KOPT-K1 (cell line): ENCODE measurements around the gene WDCP.
A peak's percentile ranks its signal among the peaks of the same experiment; 100 is the strongest.
"Not testable (repeated sequence)": the region's sequence is repeated elsewhere in the genome, so short reads cannot be mapped to it uniquely, and the experiment has no call there.

ENCODE experiments used
- H3K27ac ChIP-seq: fragments of 200-600 bp; sonication (generic); 2 replicates; pipeline ENCODE4 v1.5.1; 2016; ENCODE audit warnings: antibody characterized with exemption, mild to moderate bottlenecking, low read depth, low read length; ENCODE audit not compliant: poor library complexity, severe bottlenecking
- H3K36me3 ChIP-seq: fragments of 200-600 bp; sonication (generic); 2 replicates; pipeline ENCODE4 v1.5.1; 2017; ENCODE audit warnings: antibody characterized with exemption, mild to moderate bottlenecking, low read length, moderate library complexity; ENCODE audit not compliant: insufficient read depth
- H3K9me3 ChIP-seq: fragments of 200-600 bp; sonication (generic); 2 replicates; pipeline ENCODE4 v1.5.1; 2017; ENCODE audit warnings: antibody characterized with exemption, low read length, mild to moderate bottlenecking; ENCODE audit not compliant: insufficient read depth, poor library complexity, severe bottlenecking

Gene WDCP

GRCh38 chr2:24048769-24049484, 1.7 kb upstream of the WDCP start:
- Histone ChIP-seq H3K36me3 (no peaks in the 10 kb centered on the region), H3K9me3 (no peaks in the 10 kb centered on the region), H3K27ac (no peak overlapping the region)

DNA sequence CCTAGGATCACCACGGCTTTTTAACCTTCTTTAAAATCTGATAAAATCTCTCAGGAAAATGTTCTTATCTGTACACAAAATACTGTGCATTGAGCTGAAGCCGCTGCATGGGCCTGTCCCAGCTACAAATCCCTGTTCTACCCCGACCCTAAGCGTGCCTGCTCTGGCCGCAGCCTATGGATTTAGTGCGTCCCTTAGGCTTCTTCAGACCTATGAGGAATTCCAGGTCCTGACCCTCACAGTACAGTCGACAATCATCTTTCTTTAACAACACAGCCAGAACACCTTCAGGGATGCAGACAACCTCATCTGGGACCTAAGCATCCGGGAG, 477 bp upstream of the WDCP start:
- peak overlapping the region; percentile 68 for H3K27ac ChIP-seq
- no peaks in the 10 kb centered on the region for H3K9me3 ChIP-seq
- H3K36me3 ChIP-seq = no peaks in the 10 kb centered on the region

DNA sequence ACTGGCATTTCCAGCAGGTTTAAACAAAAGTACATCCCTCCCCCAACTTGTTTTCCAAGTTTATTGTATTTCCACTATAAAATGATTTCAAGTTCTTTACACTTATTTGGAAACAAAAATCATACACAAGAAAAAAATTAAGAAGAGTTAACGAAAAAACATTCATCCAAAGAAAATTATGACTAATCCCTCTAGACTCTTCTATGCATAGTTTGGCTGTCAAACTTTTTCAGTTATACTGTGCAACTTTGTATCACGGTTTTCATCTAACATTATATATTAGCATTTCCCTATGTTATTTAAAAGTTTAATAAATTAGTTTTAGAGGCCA, 627 bp downstream of the WDCP start:
- peak overlapping the region; percentile 68 for H3K27ac ChIP-seq
- H3K36me3 ChIP-seq = no peaks in the 10 kb centered on the region
- no peaks in the 10 kb centered on the region for H3K9me3 ChIP-seq

DNA sequence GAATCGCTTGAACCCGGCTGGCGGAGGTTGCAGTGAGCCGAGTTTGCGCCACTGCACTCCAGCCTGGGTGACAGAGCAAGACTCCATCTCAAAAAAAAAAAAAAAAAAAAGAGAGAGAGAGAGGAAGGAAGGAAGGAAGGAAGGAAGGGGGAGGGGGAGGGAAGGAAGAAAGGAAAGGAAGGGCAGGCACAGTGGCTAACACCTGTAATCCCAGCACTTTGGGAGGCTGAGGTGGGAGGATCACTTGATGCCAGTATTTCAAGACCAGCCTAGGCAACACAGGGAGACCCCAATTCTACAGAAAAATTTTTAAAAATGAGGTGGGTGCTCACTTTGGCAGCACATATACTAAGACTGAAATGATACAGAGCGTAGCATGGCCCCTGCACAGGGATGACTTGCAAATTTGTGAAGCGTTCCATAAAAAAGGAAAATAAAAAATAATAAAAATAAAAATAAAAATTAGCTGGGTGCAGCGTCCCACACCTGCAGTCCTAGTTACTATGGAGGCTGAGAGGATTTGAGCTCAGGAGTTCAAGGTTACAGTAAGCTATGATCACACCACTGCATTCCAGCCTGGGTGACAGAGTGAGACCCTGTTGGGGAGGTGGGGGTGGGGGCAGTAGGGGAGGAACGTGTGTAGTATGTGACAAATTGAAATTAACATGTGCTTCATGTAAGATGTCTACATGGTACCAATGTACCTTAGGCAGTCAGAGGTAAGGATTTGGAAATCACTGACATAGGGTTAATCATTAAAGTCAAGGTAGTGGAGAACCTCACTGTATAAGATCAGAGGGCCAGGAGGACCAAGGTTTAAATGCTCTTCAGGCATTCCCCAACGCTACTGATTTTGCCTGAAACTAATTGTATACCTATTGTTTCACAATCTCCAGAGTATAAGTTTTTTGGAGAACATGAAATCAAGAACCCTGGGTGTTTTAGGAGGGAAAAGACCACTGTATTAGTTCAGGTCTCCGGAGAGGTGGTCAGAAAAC, 1.4 kb downstream of the WDCP start:
- H3K27ac ChIP-seq = no peak overlapping the region
- H3K9me3 ChIP-seq = no peaks in the 10 kb centered on the region
- no peaks in the 10 kb centered on the region for H3K36me3 ChIP-seq

DNA sequence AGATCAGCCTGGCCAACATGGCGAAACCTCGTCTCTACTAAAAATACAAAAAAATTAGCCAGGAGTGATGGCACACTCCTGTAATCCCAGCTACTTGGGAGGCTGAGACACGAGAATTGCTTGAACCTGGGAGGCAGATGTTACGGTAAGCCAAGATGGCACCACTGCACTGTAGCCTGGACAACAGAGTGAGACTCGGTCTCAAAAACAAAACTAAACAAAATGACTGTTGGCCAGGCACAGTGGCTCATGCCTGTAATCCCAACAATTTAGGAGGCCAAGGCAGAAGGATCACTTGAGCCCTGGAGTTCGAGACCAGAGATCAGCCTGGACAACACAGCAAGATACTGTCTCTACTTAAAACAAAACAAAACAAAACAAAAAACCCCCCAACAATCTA, 4.1 kb downstream of the WDCP start:
- H3K36me3 ChIP-seq = peaks cover 14% of the 10 kb centered on the region
- not testable (repeated sequence) for H3K27ac ChIP-seq, H3K9me3 ChIP-seq

GRCh38 chr2:24040511-24040910, 6.7 kb downstream of the WDCP start:
- Histone ChIP-seq H3K27ac (no peak overlapping the region), H3K36me3 (peaks cover 36% of the 10 kb centered on the region), H3K9me3 (no peaks in the 10 kb centered on the region)

GRCh38 chr2:24038786-24039499, 8.2 kb downstream of the WDCP start:
- Histone ChIP-seq H3K9me3 (no peaks in the 10 kb centered on the region), H3K27ac (no peak overlapping the region), H3K36me3 (peaks cover 38% of the 10 kb centered on the region)

GRCh38 chr2:24026233-24026632, 21.0 kb downstream of the WDCP start:
- no peaks in the 10 kb centered on the region for H3K9me3 ChIP-seq
- peaks cover 81% of the 10 kb centered on the region for H3K36me3 ChIP-seq
- no peak overlapping the region for H3K27ac ChIP-seq

DNA sequence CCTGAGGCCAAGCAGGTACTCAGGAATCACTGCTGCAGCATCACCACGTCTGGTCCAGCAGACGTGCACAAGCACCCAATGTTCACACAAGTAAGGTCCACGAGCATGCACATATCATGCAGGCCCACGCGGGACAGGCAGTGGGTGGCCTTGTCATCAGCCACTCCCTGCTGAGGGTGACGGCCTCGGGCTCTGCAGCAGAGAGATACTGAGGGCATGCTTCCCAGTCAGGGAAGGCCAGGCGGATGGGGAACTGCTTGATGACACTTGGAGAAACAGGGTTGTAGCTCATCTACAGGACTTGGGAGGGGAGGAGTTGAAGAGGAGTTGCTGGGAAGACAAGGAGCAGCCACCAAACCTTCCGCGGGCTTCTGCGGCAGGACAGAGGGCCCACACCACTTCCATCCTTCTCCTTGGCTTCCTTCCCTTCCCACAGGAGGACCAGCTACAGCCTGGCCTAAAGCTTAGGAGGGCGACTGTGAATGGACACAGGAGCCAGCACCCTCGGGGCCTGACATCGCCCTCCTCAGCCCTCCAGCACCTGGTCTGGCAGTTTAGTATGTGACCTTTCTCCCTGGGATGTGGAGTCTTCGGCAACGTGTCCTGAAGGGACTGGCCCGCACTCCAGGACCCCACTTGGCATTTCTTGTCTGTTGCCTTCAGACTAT, 22.1 kb downstream of the WDCP start:
- H3K9me3 ChIP-seq = no peaks in the 10 kb centered on the region
- no peak overlapping the region for H3K27ac ChIP-seq
- H3K36me3 ChIP-seq = peaks cover 70% of the 10 kb centered on the region

- Histone ChIP-seq H3K36me3 (peaks cover 59% of the 10 kb centered on the region), H3K9me3 (no peaks in the 10 kb centered on the region), H3K27ac (no peak overlapping the region)
Measured at GRCh38 chr2:24024018-24024417, 23.2 kb downstream of the WDCP start.

- no peak overlapping the region for H3K27ac ChIP-seq
- H3K36me3 ChIP-seq = peaks cover 52% of the 10 kb centered on the region
- H3K9me3 ChIP-seq = no peaks in the 10 kb centered on the region
Measured at GRCh38 chr2:24022975-24023575, 24.1 kb downstream of the WDCP start.

DNA sequence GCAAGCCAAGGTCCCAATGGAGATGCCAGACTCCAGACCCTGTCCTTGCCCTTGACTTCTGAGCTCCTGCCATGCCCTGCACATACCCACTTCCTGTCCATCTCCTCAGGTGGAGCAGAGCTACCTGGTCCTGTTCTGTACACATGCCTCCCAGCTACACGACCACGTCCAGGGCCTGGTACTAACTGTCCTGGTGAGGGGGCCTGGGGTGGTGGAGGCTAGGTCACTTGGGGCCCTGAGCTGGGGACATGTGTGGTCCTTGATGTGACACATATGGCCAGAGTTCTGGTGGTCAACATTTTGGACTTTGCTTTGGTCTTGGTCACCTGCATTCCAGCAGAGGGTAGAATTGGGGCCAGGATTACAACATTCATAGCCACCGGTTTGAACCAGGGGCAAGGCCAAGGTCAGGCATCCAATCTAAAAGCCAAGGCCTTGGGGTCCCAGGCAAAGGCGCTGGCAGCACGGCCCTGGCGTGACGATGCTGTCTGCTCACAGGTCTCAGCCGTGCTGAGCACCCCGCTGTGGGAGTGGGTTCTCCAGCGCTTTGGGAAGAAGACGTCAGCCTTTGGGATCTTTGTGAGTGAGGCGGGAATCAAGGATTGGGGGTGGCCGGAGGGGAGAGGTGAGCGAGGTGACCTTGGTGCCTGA, 24.7 kb downstream of the WDCP start:
- H3K36me3 ChIP-seq = peaks cover 52% of the 10 kb centered on the region
- no peak overlapping the region for H3K27ac ChIP-seq

DNA sequence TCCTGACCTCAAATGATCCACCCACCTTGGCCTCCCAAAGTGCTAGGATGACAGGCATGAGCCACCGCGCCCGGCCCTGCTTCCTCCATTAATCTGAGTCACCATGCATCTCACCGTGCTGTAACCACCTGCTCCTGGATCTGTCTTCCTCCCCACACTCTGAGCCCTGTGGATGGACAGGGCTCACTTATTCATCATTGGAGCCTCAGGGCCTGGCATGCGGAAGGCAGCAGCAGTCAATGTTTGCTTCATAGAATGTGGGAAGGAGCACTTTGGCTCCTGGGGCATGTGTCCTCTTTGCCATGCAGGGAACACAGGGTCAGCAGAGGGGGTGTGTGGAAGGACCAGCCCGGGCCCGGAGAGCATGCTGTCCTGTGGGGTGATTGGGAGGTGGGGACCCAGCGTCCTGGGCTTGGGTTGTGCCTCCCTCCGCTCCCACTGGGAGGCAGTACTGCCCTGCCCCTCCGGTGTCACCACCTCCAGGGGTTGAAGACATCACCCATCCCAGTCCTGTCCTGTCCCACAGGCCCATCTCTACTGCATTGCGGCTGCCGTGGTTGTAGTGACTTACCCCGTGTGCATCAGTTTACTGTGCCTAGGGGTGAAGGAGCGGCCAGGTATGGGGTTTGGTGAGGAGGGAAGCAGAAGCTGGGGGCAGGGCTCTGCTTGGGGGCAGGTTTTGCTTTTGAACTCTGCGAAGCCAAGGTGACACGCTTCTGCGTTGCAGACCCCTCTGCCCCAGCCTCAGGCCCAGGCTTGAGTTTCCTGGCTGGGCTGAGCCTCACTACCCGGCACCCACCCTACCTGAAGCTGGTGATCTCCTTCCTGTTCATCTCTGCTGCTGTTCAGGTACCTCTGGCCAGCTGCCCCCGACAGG, 25.8 kb downstream of the WDCP start:
- Histone ChIP-seq H3K36me3 (peaks cover 47% of the 10 kb centered on the region), H3K27ac (no peak overlapping the region), H3K9me3 (no peaks in the 10 kb centered on the region)

More for the DNA sequence above, 24.7 kb downstream of the WDCP start:
- no peaks in the 10 kb centered on the region for H3K9me3 ChIP-seq
